GM11168 (cell line): ENCODE measurements around the gene AZU1.
"Not testable (repeated sequence)": the region's sequence is repeated elsewhere in the genome, so short reads cannot be mapped to it uniquely, and the experiment has no call there.

Source experiments
- in situ Hi-C: fragments of 300-500 bp; cut with MboI; formaldehyde crosslinking; loops from one replicate; pipeline ENCODE4 v1.12.0; 2022; ENCODE audit warnings: low sequenced_read_pairs; ENCODE audit not compliant: unreplicated experiment

AZU1 gene

GRCh38 chr19:807627-808422, 19.8 kb upstream of the AZU1 start:
- in situ Hi-C loops: no loop called here

DNA sequence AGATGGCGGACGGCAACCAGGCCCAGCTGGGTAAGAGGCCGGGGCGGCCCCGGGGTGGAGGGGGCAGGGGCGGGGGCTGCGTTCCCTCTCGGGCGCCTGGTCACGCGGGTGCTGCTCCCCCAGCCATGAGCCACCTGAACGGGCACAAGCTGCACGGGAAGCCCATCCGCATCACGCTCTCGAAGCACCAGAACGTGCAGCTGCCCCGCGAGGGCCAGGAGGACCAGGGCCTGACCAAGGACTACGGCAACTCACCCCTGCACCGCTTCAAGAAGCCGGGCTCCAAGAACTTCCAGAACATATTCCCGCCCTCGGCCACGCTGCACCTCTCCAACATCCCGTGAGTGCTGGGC, 19.2 kb upstream of the AZU1 start:
- in situ Hi-C loops: no loop called here

- in situ Hi-C loops: no loop called here
Measured at GRCh38 chr19:810077-810855, 17.4 kb upstream of the AZU1 start.

- in situ Hi-C loops: no loop called here
Measured at GRCh38 chr19:810883-811489, 16.7 kb upstream of the AZU1 start.

- in situ Hi-C loops: no loop called here
Measured at GRCh38 chr19:811506-812048, 16.1 kb upstream of the AZU1 start.

GRCh38 chr19:812049-812746, 15.4 kb upstream of the AZU1 start:
- in situ Hi-C loops: no loop called here

DNA sequence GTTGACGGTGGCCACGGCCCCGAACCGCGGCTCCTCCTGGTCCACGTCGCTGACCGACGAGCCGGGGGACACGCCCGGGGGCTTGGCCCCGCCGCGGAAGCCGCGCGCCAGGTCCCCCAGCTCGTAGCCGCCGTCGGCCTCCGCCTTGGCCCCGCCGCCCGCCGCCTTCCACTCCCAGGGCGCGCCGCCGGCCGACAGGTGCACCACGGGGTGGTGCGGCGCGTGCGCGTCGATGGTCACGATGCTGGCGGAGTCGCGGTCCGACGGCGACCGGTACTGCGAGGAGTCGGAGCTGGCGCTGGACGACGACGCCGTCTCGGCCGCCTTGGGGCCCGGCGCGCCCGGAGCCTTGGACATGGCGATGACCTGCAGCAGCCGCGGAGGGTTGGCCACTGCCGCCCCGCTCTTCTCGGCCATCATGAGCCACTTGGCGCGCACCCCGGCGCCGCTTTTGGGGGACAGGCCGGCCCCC, 14.9 kb upstream of the AZU1 start:
- in situ Hi-C loops: no loop called here

GRCh38 chr19:813219-814151, 14.2 kb upstream of the AZU1 start:
- in situ Hi-C loops: no loop called here

- in situ Hi-C loops: no loop called here
Measured at GRCh38 chr19:814152-815078, 13.2 kb upstream of the AZU1 start.

DNA sequence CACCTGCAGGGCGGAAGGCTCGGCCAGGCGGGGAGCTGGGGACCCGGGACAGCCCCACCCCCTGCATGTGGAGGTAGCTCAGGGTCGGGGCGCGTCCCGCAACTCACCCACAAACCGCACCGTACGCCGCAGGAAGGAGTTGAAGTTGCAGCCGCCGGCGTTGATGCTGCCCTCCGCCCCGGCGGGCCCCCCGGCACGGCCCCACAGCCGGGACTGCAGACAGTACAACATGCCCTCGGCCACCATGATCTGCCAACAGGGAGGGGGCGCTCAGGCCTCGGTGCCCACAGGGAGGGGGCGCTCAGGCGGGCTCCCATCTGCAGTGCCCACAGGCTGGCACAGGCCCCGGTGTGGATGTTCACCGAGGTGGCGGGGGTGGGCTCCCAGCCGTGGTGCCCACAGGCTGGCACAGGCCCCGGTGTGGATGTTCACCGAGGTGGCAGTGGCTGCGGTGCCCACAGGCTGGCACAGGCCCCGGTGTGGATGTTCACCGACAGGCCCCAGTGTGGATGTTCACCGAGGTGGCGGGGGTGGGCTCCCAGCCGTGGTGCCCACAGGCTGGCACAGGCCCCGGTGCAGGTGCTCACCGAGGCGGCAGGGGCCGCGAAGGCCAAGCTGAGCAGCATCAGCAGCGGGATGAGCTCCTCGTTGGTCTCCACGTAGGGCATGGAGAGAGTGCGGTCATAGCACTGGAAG, 12.4 kb upstream of the AZU1 start:
- in situ Hi-C loops: no loop called here

DNA sequence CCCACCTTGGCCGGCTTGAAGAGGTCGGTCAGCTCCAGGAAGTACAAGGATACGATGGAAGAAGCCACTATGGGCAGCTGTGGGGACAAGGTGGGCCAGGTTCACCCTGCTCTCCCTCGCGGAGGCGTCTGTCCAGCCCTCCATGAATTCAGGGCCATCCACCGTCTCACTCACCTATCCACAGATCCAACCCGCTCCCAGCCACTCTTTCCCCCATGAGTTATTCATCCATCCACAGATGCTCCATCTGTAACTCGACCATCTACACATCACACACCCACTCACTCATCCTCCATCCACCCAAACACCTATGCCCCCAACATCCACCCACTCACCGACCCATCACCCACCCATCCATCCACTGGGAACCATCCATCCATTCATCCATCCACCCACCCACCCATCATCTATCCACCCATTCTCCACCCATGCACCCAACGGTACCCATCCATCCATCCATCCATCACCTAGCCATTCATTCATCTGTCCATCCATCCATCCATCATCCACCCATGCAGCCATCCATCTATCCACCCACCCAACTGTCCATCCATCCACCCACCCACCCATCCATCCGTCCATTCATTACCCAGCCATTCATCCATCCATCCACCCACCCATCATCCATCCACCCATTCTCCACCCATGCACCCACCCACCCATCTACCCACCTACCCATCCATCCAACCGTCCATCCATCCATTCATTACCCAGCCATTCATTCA, 11.7 kb upstream of the AZU1 start:
- in situ Hi-C loops: no loop called here

DNA sequence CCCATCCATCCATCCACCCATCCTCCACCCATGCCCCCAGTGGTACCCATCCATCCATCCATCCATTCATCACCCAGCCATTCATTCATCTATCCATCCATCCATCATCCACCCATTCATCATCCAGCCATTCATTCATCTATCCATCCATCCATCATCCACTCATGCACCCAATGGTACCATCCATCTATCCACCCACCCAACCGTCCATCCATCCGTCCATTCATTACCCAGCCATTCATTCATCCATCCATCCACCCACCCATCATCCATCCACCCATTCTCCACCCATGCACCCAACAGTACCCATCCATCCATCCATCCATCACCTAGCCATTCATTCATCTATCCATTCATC, 11.2 kb upstream of the AZU1 start:
- in situ Hi-C loops: no loop called here

- in situ Hi-C loops: not testable (repeated sequence)
Measured at GRCh38 chr19:820212-820611, 7.4 kb upstream of the AZU1 start.

GRCh38 chr19:821231-821824, 6.3 kb upstream of the AZU1 start:
- in situ Hi-C loops: no loop called here

DNA sequence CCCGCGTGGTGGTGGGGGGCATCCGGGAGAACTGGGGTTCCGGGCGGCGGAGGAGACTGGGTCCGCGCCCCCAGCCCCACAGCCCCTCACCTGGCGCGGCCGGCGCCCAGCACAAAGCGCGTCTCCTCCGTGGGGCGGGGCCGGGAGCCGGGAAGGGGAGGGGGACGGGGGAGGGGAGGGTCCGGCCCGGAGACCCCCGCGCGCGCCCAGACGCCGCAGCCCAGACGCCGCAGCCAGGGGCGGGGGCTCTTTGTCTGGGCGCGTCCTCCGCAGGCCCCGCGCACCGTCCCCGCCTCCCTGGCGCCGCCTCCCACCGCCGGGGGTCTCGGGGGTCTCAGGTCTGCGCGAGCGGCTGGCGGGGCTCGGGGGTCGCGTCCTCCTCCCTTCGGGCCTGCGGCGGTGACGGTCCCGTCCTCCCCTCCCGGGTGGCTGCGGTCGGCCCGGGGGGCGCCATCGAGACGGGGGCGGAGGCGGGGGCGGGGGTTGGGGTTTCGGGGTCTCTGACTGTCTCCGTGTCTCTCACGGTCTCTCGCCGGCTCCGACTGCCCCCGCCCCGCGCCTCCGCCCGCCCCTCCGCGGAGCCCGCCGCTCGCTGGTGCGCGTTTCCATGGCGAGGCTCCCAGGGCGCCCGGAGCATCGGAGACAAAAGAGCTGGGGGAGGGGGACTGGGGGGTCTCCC, 5.7 kb upstream of the AZU1 start, which contains the start of gene PLPPR3:
Gene PLPPR3, minus strand, starts transcription at position 131 of the 679 bp plus-strand sequence. CDS start 396 bp downstream, outside the sequence.
- in situ Hi-C loops: no loop called here

- in situ Hi-C loops: no loop called here
Measured at GRCh38 chr19:823565-824121, 4.0 kb upstream of the AZU1 start.
